Measurements from ENCODE around the gene ERBB4.
"Not testable (repeated sequence)": the region's sequence is repeated elsewhere in the genome, so short reads cannot be mapped to it uniquely, and the experiment has no call there.

Gene ERBB4

DNA sequence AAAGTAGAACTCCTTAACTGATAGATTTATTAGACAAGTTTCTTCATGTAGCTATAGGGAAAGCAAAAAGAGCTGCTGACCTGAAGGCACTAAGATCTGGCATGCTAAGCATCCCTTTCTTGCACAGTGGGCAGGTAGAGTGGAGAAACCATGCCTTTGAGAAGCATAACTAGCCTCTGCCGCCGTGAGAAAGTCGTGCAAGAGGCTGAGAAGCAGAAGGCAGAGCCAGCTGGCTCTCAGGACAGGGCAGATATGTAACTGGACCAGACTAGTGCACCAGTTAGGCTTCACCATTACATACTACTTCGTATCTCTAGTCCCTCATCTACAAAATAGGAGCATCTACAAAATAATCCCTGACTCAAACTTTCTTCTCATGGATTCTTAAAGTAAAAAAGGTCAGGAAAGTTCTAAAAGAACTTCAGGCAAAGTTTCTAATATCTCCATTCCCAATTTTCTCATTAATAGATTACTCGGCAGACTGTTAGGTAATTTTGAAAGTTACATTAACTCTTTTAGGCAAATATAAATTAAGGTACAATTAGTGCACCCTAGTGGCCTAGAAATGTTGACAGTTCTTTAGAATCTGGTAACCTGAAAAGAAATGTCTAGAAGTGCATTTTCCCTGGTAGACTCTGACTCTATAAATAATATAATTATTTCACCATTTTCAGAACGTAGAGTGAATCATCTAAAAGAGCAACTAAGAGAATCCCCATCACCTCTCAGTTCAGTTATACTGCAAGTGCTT is 10.3 kb downstream of the ERBB4 start:
- DNase-seq, result no peak

DNA sequence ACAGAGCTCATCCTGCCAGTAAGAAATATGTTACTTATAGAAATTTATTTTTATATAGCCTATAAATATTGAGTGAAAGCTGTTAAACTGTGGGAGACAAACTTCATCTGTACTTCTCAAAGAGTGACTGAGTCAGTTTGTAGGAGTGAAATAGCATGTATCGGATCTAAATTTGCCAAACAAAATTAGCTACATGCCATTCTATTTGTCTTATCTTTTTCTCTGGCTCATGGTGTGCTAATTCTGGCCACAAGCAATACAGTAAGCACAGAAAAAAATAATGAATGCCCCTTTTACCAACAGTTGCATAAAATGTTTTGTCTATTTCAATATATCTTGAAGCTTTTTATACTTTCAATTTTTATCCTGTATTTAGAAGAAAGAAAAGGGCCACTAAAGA is 12.5 kb downstream of the ERBB4 start:
- no peak for DNase-seq

DNA sequence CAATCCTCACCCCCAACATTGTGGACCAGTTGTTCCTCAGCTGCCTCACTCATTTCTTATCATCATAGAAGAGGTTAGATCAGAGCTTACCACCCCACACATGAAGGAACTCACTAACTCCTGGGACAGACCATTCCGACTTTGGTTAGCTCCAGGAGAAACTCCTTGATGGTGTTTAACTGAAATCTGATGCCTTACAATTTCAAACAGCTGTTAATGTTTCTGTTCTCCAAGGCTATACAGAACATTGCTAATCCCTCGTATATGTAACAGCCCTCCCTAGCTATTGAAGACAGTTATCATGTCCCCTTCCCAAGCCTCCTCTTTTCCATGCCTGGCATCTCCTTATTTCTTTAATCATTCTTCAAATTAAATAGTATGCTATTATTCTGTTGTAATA is 14.8 kb downstream of the ERBB4 start:
- DNase-seq, result no peak

DNA sequence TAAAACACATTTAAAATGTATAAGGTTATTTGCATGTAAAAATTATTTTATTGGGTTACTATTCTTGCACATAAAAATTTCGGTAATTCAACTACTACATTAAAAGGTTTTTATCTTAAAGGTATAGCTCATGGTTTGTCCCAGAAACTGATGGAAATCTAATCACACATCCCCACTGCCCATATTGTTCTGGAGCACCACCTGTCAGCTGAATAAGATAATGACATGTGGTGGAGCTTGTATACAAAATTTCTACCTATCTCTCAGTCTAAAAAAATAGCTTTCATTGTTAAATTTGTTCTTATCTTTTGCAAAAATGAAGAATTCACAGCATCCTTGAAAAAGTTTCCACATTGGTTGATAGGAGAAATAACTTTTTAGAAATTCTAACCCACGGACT is 18.3 kb downstream of the ERBB4 start:
- no peak for DNase-seq

DNA sequence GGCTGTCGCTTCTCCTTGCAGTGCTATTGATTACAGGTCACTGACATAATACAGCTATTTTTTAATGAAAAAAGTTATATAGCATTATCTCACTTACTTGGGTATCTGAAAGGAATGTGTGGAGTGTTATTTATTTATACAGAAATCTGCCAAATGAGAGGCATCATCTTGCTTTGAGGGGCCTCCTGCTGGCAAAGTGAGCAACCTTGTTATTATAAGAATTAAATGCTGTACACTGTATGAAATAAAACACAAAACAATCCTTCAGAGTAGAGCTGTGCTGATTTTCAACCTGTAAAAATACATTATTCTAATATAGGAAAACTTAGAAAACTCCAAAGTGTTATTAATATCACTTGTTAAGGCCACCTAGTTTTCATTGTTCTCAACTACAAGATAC is 20.9 kb downstream of the ERBB4 start:
- no peak for DNase-seq

DNA sequence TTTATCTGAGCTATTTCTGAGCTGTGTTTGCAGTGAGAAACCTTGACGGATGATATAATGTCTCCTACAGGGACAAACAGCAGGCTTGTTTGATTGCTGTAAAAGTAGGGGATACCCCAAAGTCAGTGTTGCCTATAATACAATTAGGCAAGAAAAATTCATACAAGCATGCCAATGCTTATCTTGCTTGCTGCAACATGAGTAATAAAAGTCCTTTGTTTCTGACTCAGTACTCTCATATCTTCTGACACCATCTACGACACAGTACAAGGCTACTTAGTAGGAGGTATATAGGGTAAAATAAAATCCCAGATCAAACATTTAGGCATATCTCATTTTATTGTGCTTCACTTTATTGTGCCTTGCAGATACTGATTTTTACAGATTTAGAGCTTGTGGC is 33.0 kb downstream of the ERBB4 start:
- no peak for DNase-seq

DNA sequence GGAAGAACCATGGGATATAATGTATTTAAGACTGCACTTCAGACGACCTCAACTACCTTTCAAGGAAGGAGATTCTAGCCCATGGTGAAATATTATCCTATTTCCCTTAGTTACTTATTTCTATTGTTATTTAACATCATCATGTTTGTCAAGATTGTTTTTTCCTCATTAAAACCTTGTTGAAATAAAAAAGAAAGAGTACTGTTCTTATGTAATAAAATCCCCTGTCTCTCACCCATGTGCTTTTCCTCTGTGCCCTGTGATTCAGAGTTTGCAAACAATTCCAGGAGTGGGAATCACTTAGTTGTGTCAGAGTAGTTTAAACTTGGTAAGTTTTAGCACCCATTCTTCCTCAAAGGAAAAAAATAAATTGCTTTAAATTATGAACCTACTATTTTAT is 43.6 kb downstream of the ERBB4 start:
- DNase-seq, result no peak

DNA sequence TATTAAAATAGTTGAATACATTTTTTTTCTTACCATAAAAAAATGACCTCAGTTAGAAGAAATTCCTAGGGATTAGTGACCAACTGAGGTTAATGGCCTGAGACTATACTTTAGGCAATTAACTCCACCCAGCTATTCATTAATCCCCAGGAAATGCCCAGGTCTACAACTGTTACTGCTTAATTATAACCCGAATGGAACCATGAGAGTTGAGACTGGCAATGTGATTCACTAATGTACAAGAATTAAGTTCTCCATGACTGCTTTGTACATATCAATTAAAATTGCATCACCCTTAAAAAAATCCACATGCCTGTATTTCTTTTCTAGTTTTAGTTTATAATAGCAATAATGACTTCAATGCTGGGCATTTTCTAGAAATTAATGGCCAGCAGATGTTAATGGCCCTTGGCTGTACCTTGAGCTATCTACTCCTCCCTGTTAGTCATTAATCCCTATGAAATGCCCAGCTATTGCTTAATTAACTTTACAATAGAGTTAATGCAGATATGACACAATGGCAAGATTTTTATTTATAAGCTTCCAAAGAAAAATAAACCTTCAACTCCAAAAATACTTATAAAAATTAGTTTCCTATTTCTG is 44.1 kb downstream of the ERBB4 start:
- DNase-seq, result no peak

DNA sequence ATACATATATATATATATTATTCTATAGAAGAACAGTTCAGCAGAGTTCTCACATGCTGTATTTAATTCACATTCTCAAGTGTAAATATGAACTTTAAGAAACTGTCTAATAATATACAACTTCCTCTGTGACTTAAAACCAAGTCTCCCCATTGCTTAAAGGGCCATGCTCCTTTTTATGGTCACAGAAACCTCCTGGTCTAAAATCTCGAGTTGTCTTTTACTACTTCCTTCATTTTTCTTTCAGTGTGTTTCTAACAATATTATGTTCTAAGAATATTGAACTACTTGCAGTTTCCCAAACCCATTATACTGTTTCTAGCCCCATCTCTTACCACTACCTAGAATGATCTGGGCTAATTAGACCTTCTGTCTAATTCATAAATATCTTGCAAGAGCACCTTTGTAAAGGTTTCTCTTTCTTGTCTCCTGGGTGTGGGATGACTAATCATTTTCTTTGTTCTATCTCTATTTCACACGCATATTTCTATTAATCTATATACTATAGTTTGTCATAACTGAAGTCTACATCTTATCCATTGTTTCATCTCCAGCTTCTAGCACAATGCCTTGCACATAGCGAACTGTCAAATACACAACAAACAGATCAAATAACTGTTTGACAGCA is 48.8 kb downstream of the ERBB4 start:
- no peak for DNase-seq

DNA sequence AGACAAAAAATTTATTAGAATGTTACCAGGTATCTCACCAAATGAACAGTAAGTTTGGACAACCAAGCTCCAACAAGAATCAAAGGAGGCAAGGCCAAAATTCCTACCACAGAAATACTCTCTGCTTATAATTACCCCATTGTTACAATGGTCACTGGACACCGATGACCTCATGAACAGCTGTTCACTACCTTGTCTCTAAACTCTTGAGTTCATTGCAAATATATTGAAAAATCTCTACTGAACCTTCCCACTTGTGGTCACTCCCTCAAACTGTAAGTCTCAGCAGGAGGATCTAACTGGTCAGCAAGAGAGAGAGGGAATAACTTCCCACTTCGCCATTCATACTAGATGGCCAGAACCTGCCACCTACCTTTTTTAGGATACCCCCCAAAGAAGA is 50.0 kb downstream of the ERBB4 start:
- no peak for DNase-seq

DNA sequence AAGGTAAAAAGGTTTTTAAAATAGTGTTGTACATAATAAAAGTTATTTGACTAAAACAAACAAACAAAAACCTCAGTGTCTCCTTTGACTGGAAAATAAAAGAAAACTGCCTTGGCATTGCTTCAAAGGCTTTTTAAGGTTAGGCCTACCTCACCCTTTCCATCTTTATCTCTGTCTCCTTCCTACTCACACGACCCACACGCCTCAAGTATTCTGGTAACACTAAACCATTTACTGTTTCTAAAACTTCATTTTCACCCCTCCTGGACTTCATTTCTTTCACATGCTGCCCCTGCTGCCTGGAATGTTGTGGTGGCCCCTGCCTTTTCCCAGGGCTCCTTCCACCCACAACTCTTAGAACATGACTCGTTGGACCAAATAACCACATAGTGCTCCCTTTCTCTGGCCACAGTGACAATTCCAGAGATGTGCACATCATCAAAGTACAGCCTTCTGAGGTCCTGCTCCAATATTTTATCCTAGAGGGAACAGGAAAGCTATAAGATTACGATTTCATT is 54.0 kb downstream of the ERBB4 start:
- no peak for DNase-seq

DNA sequence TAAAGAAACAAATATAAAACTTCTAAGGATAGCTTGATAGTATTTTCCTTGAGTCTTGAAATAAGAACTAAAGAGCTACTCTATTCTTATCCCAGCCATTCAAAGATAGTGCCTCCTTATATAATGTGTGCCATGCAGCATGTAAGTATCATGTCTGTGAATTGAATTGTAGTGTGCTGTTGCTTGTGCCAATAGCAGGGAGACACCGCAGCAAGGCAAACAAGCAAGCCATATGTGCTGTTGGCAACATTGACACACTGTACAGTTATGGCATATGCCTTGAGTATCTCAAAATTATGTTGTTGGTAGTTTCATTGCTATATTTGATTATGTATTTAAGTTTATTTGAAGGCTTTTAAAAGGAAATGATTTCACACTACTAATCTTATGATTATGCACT is 58.2 kb downstream of the ERBB4 start:
- DNase-seq, result peak in 16 of 58 donors; percentile 1 to 50 (median 6)

DNA sequence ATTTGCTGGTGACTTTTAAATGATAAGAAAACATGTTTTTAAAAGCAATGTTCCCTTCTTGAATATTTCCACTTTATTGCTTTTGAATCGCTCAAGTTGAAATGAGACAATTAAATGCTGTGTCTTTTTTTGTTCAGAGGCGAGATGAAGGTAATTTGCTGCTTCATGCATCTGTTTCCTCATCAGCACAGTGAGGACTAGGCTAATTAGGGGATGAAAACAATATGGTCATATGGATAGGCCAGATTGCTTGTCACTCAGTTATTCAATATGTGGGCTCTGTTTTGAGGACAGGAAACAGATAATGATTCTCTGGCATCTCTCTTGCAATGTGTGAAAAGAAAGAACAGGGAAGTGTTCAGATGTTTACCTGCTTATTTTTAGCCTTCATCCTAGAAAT is 61.0 kb downstream of the ERBB4 start:
- DNase-seq, result no peak

DNA sequence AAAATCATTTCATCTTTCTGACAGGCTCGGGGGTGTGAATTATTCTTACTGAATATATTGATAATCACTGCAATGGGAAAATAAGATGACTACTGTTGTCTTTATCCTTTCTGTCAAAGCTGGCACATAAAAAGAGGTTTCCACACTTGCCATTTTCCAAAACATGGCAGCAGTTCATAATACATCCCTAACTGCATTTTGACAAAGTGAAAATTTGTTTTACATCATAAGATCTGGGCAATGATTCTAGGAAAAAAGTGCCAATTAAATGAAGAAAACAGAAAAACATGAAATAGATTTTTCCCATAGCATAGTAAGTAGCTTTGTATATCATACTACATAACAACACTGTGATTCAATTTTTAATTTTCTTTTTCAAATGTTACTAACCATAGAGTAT is 65.4 kb downstream of the ERBB4 start:
- DNase-seq, result no peak

DNA sequence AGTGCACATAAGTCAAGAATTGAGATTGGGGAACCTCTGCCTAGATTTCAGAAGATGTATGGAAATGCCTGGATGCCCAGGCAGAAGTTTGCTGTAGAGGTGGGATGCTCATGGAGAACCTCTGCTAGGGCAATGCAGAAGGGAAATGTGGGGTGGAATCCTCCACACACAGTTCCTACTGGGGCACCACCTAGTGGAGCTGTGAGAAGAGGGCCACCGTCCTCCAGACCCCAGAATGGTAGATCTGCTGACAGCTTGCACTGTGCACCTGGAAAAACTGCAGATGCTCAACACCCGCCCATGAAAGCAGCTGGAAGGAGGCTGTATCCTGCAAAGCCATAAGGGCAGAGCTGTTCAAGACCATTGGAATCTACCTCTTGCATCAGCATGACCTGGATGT is 71.1 kb downstream of the ERBB4 start:
- DNase-seq, result not testable (repeated sequence)

DNA sequence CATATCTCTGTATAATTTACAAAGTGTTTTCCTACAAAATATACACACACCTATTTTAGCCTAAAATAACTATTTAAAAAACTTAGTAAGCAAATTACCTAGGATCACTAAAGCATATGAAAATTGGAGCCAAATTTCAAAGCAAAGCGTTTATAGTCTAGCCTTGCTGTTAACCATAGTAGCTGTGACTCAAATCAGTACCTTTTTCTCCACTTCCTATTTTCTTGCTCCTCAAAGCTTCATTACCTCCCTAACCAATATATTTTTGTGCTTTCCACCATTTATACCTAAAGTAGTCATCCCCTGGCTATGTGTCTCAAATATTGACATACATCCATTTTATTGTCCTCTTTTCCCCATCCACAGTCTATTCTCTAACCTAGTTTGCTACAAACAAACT is 73.1 kb downstream of the ERBB4 start:
- no peak for DNase-seq

DNA sequence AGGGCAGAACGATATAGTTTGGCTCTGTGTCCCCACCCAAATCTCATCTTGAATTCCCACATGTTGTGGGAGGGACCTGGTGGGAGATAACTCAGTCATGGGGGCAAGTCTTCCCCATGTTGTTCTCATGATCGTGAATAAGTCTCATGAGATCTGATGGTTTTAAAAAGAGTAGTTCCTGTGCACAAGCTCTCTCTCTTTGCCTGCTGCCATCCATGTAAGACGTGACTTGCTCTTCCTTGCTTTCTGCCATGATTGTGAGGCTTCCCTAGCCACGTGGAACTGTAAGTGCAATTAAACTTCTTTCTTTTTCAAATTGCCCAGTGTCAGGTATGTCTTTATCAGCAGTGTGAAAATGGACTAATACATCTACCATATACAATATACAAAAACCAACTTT is 76.9 kb downstream of the ERBB4 start:
- DNase-seq, result not testable (repeated sequence)

DNA sequence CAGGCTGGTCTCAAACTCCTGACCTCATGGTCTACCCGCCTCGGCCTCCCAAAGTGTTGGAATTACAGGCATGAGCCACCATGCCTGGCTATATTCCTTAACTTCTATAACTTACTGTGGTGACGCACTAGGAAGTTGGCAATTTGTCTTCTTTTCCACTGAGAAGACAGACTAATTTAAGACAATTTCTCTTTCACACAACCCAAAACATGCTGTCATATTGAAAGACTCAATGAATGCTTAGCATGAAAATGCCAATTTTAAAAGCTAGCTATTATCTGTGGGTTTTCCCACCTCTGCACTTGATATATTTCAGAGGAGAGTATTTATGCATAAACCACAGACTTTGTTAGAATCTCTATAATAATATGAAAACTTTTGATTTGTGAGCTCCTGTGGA is 84.5 kb downstream of the ERBB4 start:
- DNase-seq, result no peak

DNA sequence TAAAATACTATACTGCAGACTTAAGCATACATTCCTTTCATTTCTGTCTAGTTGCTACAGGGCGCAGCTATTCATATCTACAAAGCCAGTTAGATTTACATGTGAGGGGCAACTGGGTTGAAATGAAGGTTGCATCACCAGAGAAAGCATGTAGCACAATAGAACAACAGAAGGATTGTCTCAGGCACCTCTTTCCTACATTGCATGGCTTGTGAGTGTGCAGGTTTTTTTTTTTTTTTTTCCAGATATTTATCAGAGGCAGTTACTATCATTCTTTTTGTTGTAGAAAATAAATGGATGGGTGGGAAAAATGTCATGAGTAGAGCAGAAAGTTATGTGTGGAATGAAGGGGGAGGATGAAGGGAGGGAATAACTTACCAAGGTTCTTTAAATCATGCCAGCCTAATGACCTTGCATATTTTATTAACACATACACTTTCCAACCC is 86.8 kb downstream of the ERBB4 start:
- no peak for DNase-seq

DNA sequence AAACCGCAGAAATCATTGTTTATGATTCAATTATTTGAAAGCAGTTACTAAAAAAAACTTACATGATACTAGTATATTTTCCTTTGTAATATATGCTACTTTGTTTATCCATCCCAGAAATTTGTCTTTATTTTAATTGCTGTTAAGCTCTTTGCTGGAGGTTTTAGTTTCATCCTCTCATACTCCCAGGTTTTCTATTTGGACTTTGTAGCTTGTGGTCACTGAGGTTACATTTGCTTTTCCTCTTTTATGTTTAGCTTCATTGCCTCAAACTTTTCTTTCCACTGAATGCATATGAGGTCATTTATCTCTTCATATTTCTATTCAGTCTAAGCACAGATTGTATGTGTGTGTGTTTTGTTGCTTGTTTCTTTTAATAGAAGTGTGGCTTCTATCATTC is 89.9 kb downstream of the ERBB4 start:
- no peak for DNase-seq

DNA sequence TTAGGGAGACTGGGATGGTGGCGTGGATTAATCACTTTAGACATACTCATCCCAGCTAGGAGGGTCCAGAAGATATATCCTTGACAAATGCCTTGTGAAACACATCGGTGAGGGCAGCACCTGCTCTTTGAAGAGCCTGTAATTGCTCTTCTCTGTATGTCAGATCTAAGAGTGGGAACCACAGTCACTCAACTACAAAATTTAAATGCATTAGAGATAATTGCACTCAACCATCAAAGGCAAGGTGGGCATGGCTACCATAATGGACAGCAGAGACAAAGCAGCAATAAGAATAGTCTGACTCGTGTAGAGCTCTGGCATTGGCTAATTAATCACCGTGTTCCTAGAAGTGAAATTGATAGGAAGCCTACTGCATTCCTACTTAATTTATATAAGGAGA is 96.8 kb downstream of the ERBB4 start:
- DNase-seq, result no peak

DNA sequence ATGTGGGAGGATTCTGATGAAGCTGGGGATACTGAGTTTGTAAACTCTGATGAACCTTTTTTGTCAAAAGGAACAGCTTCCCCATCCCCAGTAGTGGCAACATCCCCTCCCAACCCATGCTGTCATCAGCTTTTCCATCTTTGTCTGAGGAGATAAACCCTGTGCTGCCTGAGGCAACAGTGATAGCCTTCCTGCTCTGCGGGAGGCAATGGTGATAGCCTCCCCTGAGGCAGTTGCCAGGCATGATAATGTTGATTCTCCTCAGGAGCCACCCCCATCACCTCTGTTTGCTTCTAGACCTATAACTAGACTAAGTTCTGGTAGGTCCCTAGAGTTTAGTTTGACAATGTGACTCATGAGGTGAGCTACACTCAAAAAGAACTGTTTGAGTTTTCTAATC is 97.5 kb downstream of the ERBB4 start:
- no peak for DNase-seq

All from anterior cingulate cortex (tissue), 58 donors.